MM.1S (cell line): ENCODE measurements around the gene SCGN.

ENCODE experiments used
- DNase-seq: peaks from one replicate; pipeline ENCODE4 v3.0.0-alpha.2; 2015
- H2AFZ ChIP-seq: fragments of 300-600 bp; sonication (generic); 2 replicates; pipeline ENCODE4 v1.6.0; 2016; ENCODE audit warnings: antibody characterized with exemption, low read length
- H3F3A ChIP-seq: fragments of 300-600 bp; sonication (generic); 2 replicates; pipeline ENCODE4 v1.6.1; 2016; ENCODE audit warnings: mild to moderate bottlenecking, antibody characterized with exemption, low read length, moderate library complexity, mixed read lengths; ENCODE audit not compliant: insufficient read depth
- H3K27ac ChIP-seq: fragments of 300-600 bp; sonication (generic); 2 replicates; pipeline ENCODE4 v1.5.1; 2016; ENCODE audit warnings: mild to moderate bottlenecking, low read length
- H3K27me3 ChIP-seq: fragments of 300-600 bp; sonication (generic); replicated peaks from 2 replicates; pipeline ENCODE4 v1.6.0; 2016; ENCODE audit warnings: low read length; ENCODE audit not compliant: insufficient read depth
- H3K36me3 ChIP-seq: fragments of 300-600 bp; sonication (generic); replicated peaks from 2 replicates; pipeline ENCODE4 v1.6.1; 2016; ENCODE audit warnings: mild to moderate bottlenecking, low read length, mixed read lengths; ENCODE audit not compliant: insufficient read depth
- H3K4me1 ChIP-seq: fragments of 300-600 bp; sonication (generic); 2 replicates; pipeline ENCODE4 v1.6.1; 2016; ENCODE audit warnings: low read length, mixed read lengths
- H3K4me2 ChIP-seq: fragments of 300-600 bp; sonication (generic); 2 replicates; pipeline ENCODE4 v1.6.0; 2016; ENCODE audit warnings: low read depth, low read length
- H3K4me3 ChIP-seq: fragments of 300-600 bp; sonication (generic); 2 replicates; pipeline ENCODE4 v1.5.1; 2016; ENCODE audit warnings: low read length, mixed read lengths
- H3K79me2 ChIP-seq: fragments of 300-600 bp; sonication (generic); 2 replicates; pipeline ENCODE4 v1.6.1; 2016; ENCODE audit warnings: mixed run types, low read length, mixed read lengths
- H3K9ac ChIP-seq: fragments of 300-600 bp; sonication (generic); 2 replicates; pipeline ENCODE4 v1.6.1; 2016; ENCODE audit warnings: low read length, mixed read lengths
- H3K9me2 ChIP-seq: fragments of 300-600 bp; sonication (generic); replicated peaks from 2 replicates; pipeline ENCODE4 v1.6.1; 2016; ENCODE audit warnings: mild to moderate bottlenecking, low read length, mixed read lengths; ENCODE audit not compliant: insufficient read depth
- H3K9me3 ChIP-seq: fragments of 300-600 bp; sonication (generic); replicated peaks from 2 replicates; pipeline ENCODE4 v1.6.1; 2016; ENCODE audit warnings: mild to moderate bottlenecking, low read length, mixed read lengths; ENCODE audit not compliant: insufficient read depth
- H4K20me1 ChIP-seq: fragments of 300-600 bp; sonication (generic); 2 replicates; pipeline ENCODE4 v1.6.1; 2016; ENCODE audit warnings: mild to moderate bottlenecking, low read length, moderate library complexity, mixed read lengths; ENCODE audit not compliant: insufficient read depth
- CTCF ChIP-seq: fragments of 300-600 bp; sonication (generic); IDR thresholded peaks from 2 replicates; pipeline ENCODE4 v1.5.1; 2016; ENCODE audit warnings: antibody characterized with exemption, low read length, mixed read lengths
- EZH2 ChIP-seq: fragments of 300-600 bp; sonication (generic); optimal IDR thresholded peaks from 2 replicates; pipeline ENCODE3; 2017; ENCODE audit warnings: low read depth, mild to moderate bottlenecking, antibody characterized with exemption, low read length, mixed read lengths
- EZH2phosphoT487 ChIP-seq: fragments of 300-600 bp; sonication (generic); IDR thresholded peaks from 2 replicates; pipeline ENCODE4 v1.6.1; 2018; ENCODE audit warnings: antibody characterized with exemption, low read length

SCGN gene

GRCh38 chr6:25726122-25726911 lies 74.3 kb downstream of the SCGN start:
- DNase-seq: no peak

GRCh38 chr6:25727028-25727427 lies 75.0 kb downstream of the SCGN start:
- Histone ChIP-seq H3K36me3 (no peaks in the 10 kb centered on the region), H3K4me1 (no peaks in the 10 kb centered on the region), H3K27me3 (no peaks in the 10 kb centered on the region), H3K4me2 (no peak overlapping the region), H3F3A (no peaks in the 10 kb centered on the region), H4K20me1 (no peaks in the 10 kb centered on the region), H3K9me3 (no peaks in the 10 kb centered on the region), H2AFZ (no peak overlapping the region), H3K27ac (no peak overlapping the region), H3K9me2 (no peaks in the 10 kb centered on the region), H3K4me3 (no peak overlapping the region), H3K9ac (no peak overlapping the region), H3K79me2 (no peaks in the 10 kb centered on the region)
- DNase-seq: no peak
- TF ChIP-seq EZH2phosphoT487: no peak
- no peak for TF ChIP-seq EZH2
- TF ChIP-seq CTCF: no peak

More at GRCh38 chr6:25726122-25726911, 74.3 kb downstream of the SCGN start:
- Histone ChIP-seq H3F3A (no peaks in the 10 kb centered on the region), H4K20me1 (no peaks in the 10 kb centered on the region), H3K27ac (no peak overlapping the region), H3K4me3 (no peak overlapping the region), H3K4me1 (no peaks in the 10 kb centered on the region), H3K27me3 (no peaks in the 10 kb centered on the region), H3K9me3 (no peaks in the 10 kb centered on the region), H3K9me2 (no peaks in the 10 kb centered on the region), H3K36me3 (no peaks in the 10 kb centered on the region), H3K9ac (no peak overlapping the region), H3K79me2 (no peaks in the 10 kb centered on the region), H2AFZ (no peak overlapping the region), H3K4me2 (no peak overlapping the region)
- no peak for TF ChIP-seq EZH2phosphoT487
- no peak for TF ChIP-seq CTCF
- no peak for TF ChIP-seq EZH2

DNA sequence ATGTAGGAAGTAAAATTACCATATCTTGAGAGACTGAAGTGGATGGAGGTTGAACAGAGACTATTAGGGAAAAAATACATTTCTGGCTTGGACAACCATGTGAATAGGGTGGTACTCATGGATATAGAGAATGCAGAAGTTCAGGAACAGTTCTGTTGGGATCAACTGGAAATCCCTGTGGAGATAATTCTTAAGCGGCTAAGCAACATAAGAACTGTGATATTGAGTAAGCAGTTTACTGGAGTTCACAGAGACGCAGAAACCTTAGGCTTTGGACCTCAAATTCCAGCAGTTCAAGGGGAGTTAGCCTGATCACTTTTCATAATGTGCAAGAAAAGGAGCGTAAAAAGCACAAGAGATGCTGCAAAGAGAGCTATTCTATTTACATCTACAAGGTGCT lies 78.9 kb downstream of the SCGN start:
- DNase-seq: no peak
- Histone ChIP-seq H3K36me3 (no peaks in the 10 kb centered on the region), H3K9ac (no peak overlapping the region), H3F3A (no peaks in the 10 kb centered on the region), H3K4me2 (no peak overlapping the region), H3K4me1 (no peaks in the 10 kb centered on the region), H4K20me1 (no peaks in the 10 kb centered on the region), H2AFZ (no peak overlapping the region), H3K4me3 (no peak overlapping the region), H3K9me2 (no peaks in the 10 kb centered on the region), H3K27me3 (no peaks in the 10 kb centered on the region), H3K9me3 (no peaks in the 10 kb centered on the region), H3K27ac (no peak overlapping the region), H3K79me2 (no peaks in the 10 kb centered on the region)
- no peak for TF ChIP-seq EZH2
- TF ChIP-seq CTCF: no peak
- no peak for TF ChIP-seq EZH2phosphoT487
